ENCODE results near the gene ZNF683. TPM values are rescaled to one million over a fixed set of nuclear protein-coding genes. Genes with fewer than 3 reads are reported as not detected.
"Not testable (repeated sequence)": the region's sequence is repeated elsewhere in the genome, so short reads cannot be mapped to it uniquely, and the experiment has no call there.

The ZNF683 gene
- polyA plus RNA-seq, 1 donor (not counting 4 experiments of a cell fraction or from before 2014, with no cell fraction given), result not detected

GRCh38 chr1:26388791-26389445, 16.4 kb upstream of the ZNF683 start:
- dilution Hi-C loops (cut with MboI; ENCODE audit: extremely low pct_ligation_motif_present, low sequenced_read_pairs), result no loop called here
- no peaks in the 10 kb centered on the region for H4K20me1 ChIP-seq (ENCODE audit: control insufficient read depth, extremely low read depth, insufficient read depth, low read length)
- H3K9ac ChIP-seq (ENCODE audit: control insufficient read depth, extremely low read depth, insufficient read depth, low read length), result no peak overlapping the region
- no peaks in the 10 kb centered on the region for H3K9me3 ChIP-seq (ENCODE audit: control insufficient read depth, low read depth, low read length)
- FAIRE-seq (no peak), DNase-seq (ENCODE audit: low read depth, low spot score) (no peak)
- H3K4me3 ChIP-seq (ENCODE audit: control insufficient read depth in 2 of 3, extremely low read depth in 1 of 3, insufficient read depth in 2 of 3, low read depth in 1 of 3, low read length in 3 of 3), result no peak overlapping the region
- no peak for TF ChIP-seq EZH2 (IDR thresholded peaks at IDR 0.05; ENCODE audit: low read length)
- TF ChIP-seq, protein P1, sequence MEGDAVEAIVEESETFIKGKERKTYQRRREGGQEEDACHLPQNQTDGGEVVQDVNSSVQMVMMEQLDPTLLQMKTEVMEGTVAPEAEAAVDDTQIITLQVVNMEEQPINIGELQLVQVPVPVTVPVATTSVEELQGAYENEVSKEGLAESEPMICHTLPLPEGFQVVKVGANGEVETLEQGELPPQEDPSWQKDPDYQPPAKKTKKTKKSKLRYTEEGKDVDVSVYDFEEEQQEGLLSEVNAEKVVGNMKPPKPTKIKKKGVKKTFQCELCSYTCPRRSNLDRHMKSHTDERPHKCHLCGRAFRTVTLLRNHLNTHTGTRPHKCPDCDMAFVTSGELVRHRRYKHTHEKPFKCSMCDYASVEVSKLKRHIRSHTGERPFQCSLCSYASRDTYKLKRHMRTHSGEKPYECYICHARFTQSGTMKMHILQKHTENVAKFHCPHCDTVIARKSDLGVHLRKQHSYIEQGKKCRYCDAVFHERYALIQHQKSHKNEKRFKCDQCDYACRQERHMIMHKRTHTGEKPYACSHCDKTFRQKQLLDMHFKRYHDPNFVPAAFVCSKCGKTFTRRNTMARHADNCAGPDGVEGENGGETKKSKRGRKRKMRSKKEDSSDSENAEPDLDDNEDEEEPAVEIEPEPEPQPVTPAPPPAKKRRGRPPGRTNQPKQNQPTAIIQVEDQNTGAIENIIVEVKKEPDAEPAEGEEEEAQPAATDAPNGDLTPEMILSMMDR (optimal IDR thresholded peaks at IDR 0.05 in 1 of 3, IDR thresholded peaks at IDR 0.05 in 1 of 3, conservative IDR thresholded peaks at IDR 0.05 in 1 of 3; ENCODE audit: extremely low read depth in 1 of 3, insufficient read depth in 2 of 3, low read length in 3 of 3), result no peak
- no peaks in the 10 kb centered on the region for H3K27me3 ChIP-seq (ENCODE audit: control insufficient read depth, extremely low read depth, insufficient read depth, low read length)
- no peaks in the 10 kb centered on the region for H3K79me2 ChIP-seq (ENCODE audit: control insufficient read depth, insufficient read depth, low read length)
- no peak overlapping the region for H2AFZ ChIP-seq (ENCODE audit: control insufficient read depth, low read length)
- H3K27ac ChIP-seq (ENCODE audit: control insufficient read depth, insufficient read depth, low read length), result no peak overlapping the region
- H3K4me1 ChIP-seq (ENCODE audit: control insufficient read depth, extremely low read depth, insufficient read depth, low read length), result peaks cover 2% of the 10 kb centered on the region
- no peak overlapping the region for H3K4me2 ChIP-seq (ENCODE audit: control insufficient read depth, extremely low read depth, insufficient read depth, low read depth, low read length)
- no peaks in the 10 kb centered on the region for H3K36me3 ChIP-seq (ENCODE audit: control insufficient read depth in 2 of 2, extremely low read depth in 1 of 2, insufficient read depth in 2 of 2, low read length in 2 of 2)
- H3K9me1 ChIP-seq (ENCODE audit: control insufficient read depth, extremely low read depth, insufficient read depth, low read length), result no peaks in the 10 kb centered on the region

GRCh38 chr1:26387447-26387846, 14.9 kb upstream of the ZNF683 start:
- Histone ChIP-seq H3K4me2 (ENCODE audit: control insufficient read depth, extremely low read depth, insufficient read depth, low read depth, low read length) (no peak overlapping the region), H3K4me3 (ENCODE audit: control insufficient read depth in 2 of 3, extremely low read depth in 1 of 3, insufficient read depth in 2 of 3, low read depth in 1 of 3, low read length in 3 of 3) (no peak overlapping the region), H3K4me1 (ENCODE audit: control insufficient read depth, extremely low read depth, insufficient read depth, low read length) (peaks cover 2% of the 10 kb centered on the region), H3K9ac (ENCODE audit: control insufficient read depth, extremely low read depth, insufficient read depth, low read length) (no peak overlapping the region), H3K9me3 (ENCODE audit: control insufficient read depth, low read depth, low read length) (no peaks in the 10 kb centered on the region), H2AFZ (ENCODE audit: control insufficient read depth, low read length) (no peak overlapping the region), H3K36me3 (ENCODE audit: control insufficient read depth in 2 of 2, extremely low read depth in 1 of 2, insufficient read depth in 2 of 2, low read length in 2 of 2) (no peaks in the 10 kb centered on the region), H3K79me2 (ENCODE audit: control insufficient read depth, insufficient read depth, low read length) (no peaks in the 10 kb centered on the region), H4K20me1 (ENCODE audit: control insufficient read depth, extremely low read depth, insufficient read depth, low read length) (no peaks in the 10 kb centered on the region), H3K27me3 (ENCODE audit: control insufficient read depth, extremely low read depth, insufficient read depth, low read length) (no peaks in the 10 kb centered on the region), H3K9me1 (ENCODE audit: control insufficient read depth, extremely low read depth, insufficient read depth, low read length) (no peaks in the 10 kb centered on the region), H3K27ac (ENCODE audit: control insufficient read depth, insufficient read depth, low read length) (no peak overlapping the region)
- FAIRE-seq, result no peak
- dilution Hi-C loops (cut with MboI; ENCODE audit: extremely low pct_ligation_motif_present, low sequenced_read_pairs), result no loop called here
- no peak for DNase-seq (ENCODE audit: low read depth, low spot score)
- TF ChIP-seq EZH2 (IDR thresholded peaks at IDR 0.05; ENCODE audit: low read length), result no peak
- TF ChIP-seq, protein P1 (optimal IDR thresholded peaks at IDR 0.05 in 1 of 3, IDR thresholded peaks at IDR 0.05 in 1 of 3, conservative IDR thresholded peaks at IDR 0.05 in 1 of 3; ENCODE audit: extremely low read depth in 1 of 3, insufficient read depth in 2 of 3, low read length in 3 of 3), result no peak

GRCh38 chr1:26385063-26385462, 12.5 kb upstream of the ZNF683 start:
- H3K4me1 ChIP-seq (ENCODE audit: control insufficient read depth, extremely low read depth, insufficient read depth, low read length); H3K79me2 ChIP-seq (ENCODE audit: control insufficient read depth, insufficient read depth, low read length); H3K9me3 ChIP-seq (ENCODE audit: control insufficient read depth, low read depth, low read length); H4K20me1 ChIP-seq (ENCODE audit: control insufficient read depth, extremely low read depth, insufficient read depth, low read length); DNase-seq (ENCODE audit: low read depth, low spot score); H3K4me2 ChIP-seq (ENCODE audit: control insufficient read depth, extremely low read depth, insufficient read depth, low read depth, low read length); H3K27ac ChIP-seq (ENCODE audit: control insufficient read depth, insufficient read depth, low read length); H3K27me3 ChIP-seq (ENCODE audit: control insufficient read depth, extremely low read depth, insufficient read depth, low read length); H3K4me3 ChIP-seq (ENCODE audit: control insufficient read depth in 2 of 3, extremely low read depth in 1 of 3, insufficient read depth in 2 of 3, low read depth in 1 of 3, low read length in 3 of 3); FAIRE-seq; dilution Hi-C loops (cut with MboI; ENCODE audit: extremely low pct_ligation_motif_present, low sequenced_read_pairs); H3K9me1 ChIP-seq (ENCODE audit: control insufficient read depth, extremely low read depth, insufficient read depth, low read length); H3K9ac ChIP-seq (ENCODE audit: control insufficient read depth, extremely low read depth, insufficient read depth, low read length); H3K36me3 ChIP-seq (ENCODE audit: control insufficient read depth in 2 of 2, extremely low read depth in 1 of 2, insufficient read depth in 2 of 2, low read length in 2 of 2); H2AFZ ChIP-seq (ENCODE audit: control insufficient read depth, low read length): not testable (repeated sequence)
